Parathyroid adenoma (tissue), 2 donors: ENCODE measurements around the gene LSAMP.

ENCODE experiments used
- H2AFZ ChIP-seq: fragments of 300-600 bp; sonication (generic); one replicate; pipeline ENCODE4 v1.7.0; 2017; ENCODE audit warnings: antibody characterized with exemption, mild to moderate bottlenecking
- H3K27ac ChIP-seq: fragments of 300-600 bp; sonication (generic); one replicate; pipeline ENCODE4 v1.7.0; 2017
- H3K27me3 ChIP-seq: fragments of 300-600 bp; sonication (generic); one replicate; pipeline ENCODE4 v1.7.0; 2017; ENCODE audit warnings: low read length; ENCODE audit not compliant: control insufficient read depth, insufficient read depth
- H3K36me3 ChIP-seq: fragments of 300-600 bp; sonication (generic); one replicate; pipeline ENCODE4 v1.7.0; 2017; ENCODE audit warnings: low read length; ENCODE audit not compliant: control insufficient read depth, insufficient read depth
- H3K4me1 ChIP-seq: fragments of 300-600 bp; sonication (generic); one replicate; pipeline ENCODE4 v1.7.0; 2017; ENCODE audit warnings: control low read depth
- H3K4me2 ChIP-seq: fragments of 300-600 bp; sonication (generic); one replicate; pipeline ENCODE4 v1.7.0; 2017; ENCODE audit warnings: low read length
- H3K4me3 ChIP-seq: fragments of 300-600 bp; sonication (generic); one replicate; pipeline ENCODE4 v1.7.0; 2017; ENCODE audit warnings: low read depth, low read length
- H3K79me2 ChIP-seq: fragments of 300-600 bp; sonication (generic); one replicate; pipeline ENCODE4 v1.7.0; 2017; ENCODE audit warnings: control low read depth
- H3K9ac ChIP-seq: fragments of 300-600 bp; sonication (generic); one replicate; pipeline ENCODE4 v1.7.0; 2017; ENCODE audit warnings: mild to moderate bottlenecking
- H3K9me3 ChIP-seq: fragments of 300-600 bp; sonication (generic); one replicate; pipeline ENCODE4 v1.7.0; 2017; ENCODE audit warnings: low read length; ENCODE audit not compliant: control insufficient read depth
- TF ChIP-seq, protein P1 (sequence below): fragments of 300-600 bp; sonication (generic); IDR thresholded peaks from one replicate; pipeline ENCODE4 v1.7.0; 2017; ENCODE audit warnings: antibody characterized with exemption, mild to moderate bottlenecking
- donor health status: primary hyperparathyroidism.

The LSAMP gene

DNA sequence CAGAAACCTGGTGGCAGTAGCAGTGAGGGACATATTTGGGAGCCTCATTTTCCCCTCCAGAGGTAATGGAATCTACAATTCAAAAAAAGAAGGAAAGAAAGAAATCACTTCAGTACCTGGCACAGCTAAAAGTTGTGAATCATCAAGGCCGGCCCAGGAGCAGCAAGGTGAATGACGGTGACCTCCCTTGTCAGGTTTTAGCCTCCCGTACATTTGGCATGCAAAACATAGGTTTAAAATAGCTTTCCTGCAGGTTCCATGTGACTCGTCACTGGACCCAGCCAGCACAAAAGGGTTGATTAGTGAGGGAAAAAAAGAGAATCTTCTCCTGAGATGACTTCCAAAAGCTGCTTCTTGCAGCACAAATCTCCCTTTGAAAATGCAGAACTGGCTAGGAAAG is 394.2 kb downstream of the LSAMP start:
- no peaks in the 10 kb centered on the region for H3K9me3 ChIP-seq
- TF ChIP-seq, protein P1, sequence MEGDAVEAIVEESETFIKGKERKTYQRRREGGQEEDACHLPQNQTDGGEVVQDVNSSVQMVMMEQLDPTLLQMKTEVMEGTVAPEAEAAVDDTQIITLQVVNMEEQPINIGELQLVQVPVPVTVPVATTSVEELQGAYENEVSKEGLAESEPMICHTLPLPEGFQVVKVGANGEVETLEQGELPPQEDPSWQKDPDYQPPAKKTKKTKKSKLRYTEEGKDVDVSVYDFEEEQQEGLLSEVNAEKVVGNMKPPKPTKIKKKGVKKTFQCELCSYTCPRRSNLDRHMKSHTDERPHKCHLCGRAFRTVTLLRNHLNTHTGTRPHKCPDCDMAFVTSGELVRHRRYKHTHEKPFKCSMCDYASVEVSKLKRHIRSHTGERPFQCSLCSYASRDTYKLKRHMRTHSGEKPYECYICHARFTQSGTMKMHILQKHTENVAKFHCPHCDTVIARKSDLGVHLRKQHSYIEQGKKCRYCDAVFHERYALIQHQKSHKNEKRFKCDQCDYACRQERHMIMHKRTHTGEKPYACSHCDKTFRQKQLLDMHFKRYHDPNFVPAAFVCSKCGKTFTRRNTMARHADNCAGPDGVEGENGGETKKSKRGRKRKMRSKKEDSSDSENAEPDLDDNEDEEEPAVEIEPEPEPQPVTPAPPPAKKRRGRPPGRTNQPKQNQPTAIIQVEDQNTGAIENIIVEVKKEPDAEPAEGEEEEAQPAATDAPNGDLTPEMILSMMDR: no peak
- H2AFZ ChIP-seq: no peak overlapping the region
- H3K4me3 ChIP-seq: no peak overlapping the region
- H3K4me1 ChIP-seq: no peaks in the 10 kb centered on the region
- no peaks in the 10 kb centered on the region for H3K79me2 ChIP-seq
- H3K27me3 ChIP-seq: no peaks in the 10 kb centered on the region
- H3K4me2 ChIP-seq: no peak overlapping the region
- no peaks in the 10 kb centered on the region for H3K36me3 ChIP-seq
- no peak overlapping the region for H3K9ac ChIP-seq
- H3K27ac ChIP-seq: no peak overlapping the region

DNA sequence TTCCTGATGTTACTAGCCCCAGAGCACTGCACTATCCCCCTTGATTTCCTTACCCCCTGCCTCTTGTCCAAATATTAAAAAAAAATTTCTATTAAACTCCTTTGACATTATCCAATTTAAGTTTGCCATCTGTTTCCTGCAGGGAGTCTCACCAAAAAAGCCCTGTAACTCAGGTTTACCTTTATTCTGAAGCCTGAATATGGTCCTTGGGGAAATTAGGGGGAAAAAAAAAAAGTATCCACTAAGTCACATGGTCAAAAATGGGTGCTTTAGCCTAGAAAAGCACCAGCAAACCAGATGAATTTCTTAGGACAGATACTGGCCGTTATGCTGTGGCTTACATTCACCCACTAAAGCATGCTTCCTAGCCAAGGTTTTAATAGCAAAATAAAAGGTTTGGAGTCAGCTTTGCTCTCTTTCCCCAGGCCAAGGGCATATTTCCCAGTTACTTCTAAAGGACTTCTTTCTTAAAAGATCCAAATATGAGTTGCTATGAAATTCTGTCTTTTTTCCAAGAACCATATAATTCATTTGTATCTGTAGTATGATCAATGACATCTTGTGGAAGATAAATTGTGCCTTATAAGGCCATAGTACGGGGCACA is 394.9 kb downstream of the LSAMP start:
- no peak overlapping the region for H2AFZ ChIP-seq
- no peaks in the 10 kb centered on the region for H3K4me1 ChIP-seq
- H3K36me3 ChIP-seq: no peaks in the 10 kb centered on the region
- H3K4me3 ChIP-seq: no peak overlapping the region
- no peak overlapping the region for H3K4me2 ChIP-seq
- TF ChIP-seq, protein P1: no peak
- no peaks in the 10 kb centered on the region for H3K9me3 ChIP-seq
- H3K27me3 ChIP-seq: no peaks in the 10 kb centered on the region
- H3K79me2 ChIP-seq: no peaks in the 10 kb centered on the region
- no peak overlapping the region for H3K27ac ChIP-seq
- H3K9ac ChIP-seq: no peak overlapping the region

DNA sequence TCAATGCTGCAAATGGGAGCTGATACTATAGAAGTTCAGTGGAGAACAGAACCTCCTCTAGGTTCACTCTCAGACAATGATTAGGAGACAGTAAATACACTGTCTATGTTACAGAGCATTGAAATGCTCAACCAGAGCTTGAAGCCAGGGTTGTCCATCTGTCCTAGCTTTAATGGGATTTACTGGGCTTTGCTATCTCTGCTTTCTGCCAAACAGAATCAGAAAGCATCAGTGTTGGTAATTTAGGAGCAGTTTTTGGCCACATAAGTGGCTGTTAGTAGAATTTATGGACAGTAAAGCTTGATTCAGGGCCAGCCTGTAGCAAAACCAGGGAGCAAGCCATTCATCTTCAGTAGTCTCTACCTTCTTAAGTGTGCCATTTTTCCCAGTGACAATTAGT is 396.3 kb downstream of the LSAMP start:
- Histone ChIP-seq H3K9me3 (no peaks in the 10 kb centered on the region), H3K4me3 (no peak overlapping the region), H3K27me3 (no peaks in the 10 kb centered on the region), H3K4me1 (no peaks in the 10 kb centered on the region), H3K79me2 (no peaks in the 10 kb centered on the region), H2AFZ (no peak overlapping the region), H3K4me2 (no peak overlapping the region), H3K27ac (no peak overlapping the region), H3K9ac (no peak overlapping the region), H3K36me3 (no peaks in the 10 kb centered on the region)
- TF ChIP-seq, protein P1: no peak

DNA sequence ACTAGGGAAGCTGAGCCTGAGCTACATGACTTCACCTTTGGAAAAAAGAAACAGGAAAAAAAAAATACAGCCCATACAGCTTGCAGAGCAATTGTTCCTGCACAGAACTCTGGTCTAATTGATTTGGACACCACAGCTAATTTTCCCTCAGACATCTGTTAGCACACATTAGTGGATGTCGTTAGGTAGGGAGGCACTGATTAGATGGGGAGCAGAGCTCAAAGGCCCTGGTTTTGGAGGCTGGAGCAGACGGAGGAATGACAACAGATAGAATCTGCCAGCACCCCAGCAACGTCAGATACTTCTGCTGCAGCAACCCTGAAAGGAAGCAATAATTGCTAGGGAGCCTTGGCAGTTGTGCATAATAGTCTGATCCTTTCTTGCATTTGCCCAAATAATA is 398.9 kb downstream of the LSAMP start:
- H3K27me3 ChIP-seq: no peaks in the 10 kb centered on the region
- H3K4me2 ChIP-seq: no peak overlapping the region
- H3K4me3 ChIP-seq: no peak overlapping the region
- no peaks in the 10 kb centered on the region for H3K9me3 ChIP-seq
- H3K79me2 ChIP-seq: no peaks in the 10 kb centered on the region
- H3K9ac ChIP-seq: no peak overlapping the region
- H3K27ac ChIP-seq: no peak overlapping the region
- TF ChIP-seq, protein P1: no peak
- H3K4me1 ChIP-seq: no peaks in the 10 kb centered on the region
- H3K36me3 ChIP-seq: no peaks in the 10 kb centered on the region
- H2AFZ ChIP-seq: no peak overlapping the region

DNA sequence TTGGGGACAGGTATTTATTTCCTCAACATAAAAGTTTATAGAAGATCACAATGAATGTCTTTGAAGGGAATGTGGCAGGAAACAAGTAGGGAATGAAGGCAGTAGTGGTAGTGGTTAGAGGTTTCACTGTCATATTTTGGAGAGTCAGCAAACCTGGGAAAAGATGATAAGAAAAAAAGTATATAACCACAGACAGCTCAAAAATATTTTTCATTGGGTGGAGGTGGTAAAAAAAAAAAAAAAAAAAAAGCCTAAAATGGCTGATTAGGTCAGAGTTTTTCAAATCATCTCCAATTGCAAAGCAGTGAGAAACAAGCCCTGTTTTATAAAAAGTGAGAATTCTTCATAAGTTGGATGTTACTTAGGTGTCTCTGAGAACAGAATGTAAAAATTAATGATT is 400.0 kb downstream of the LSAMP start:
- no peak overlapping the region for H3K4me2 ChIP-seq
- TF ChIP-seq, protein P1: no peak

More for the DNA sequence above, 400.0 kb downstream of the LSAMP start:
- H3K27me3 ChIP-seq: no peaks in the 10 kb centered on the region
- no peak overlapping the region for H3K9ac ChIP-seq
- no peaks in the 10 kb centered on the region for H3K36me3 ChIP-seq
- H3K4me3 ChIP-seq: no peak overlapping the region
- H3K4me1 ChIP-seq: no peaks in the 10 kb centered on the region
- H3K79me2 ChIP-seq: no peaks in the 10 kb centered on the region
- H3K9me3 ChIP-seq: no peaks in the 10 kb centered on the region
- no peak overlapping the region for H3K27ac ChIP-seq
- H2AFZ ChIP-seq: no peak overlapping the region
